WTC11 (cell line): ENCODE measurements around the gene CREB3. TPM values are rescaled to one million over a fixed set of nuclear protein-coding genes. Genes with fewer than 3 reads are reported as not detected.

Experiments used
- ATAC-seq: fragments of 200-7000 bp; cut with Tn5 transposase; 2 replicates; pipeline ENCODE4 v1.10.0; 2021; ENCODE audit warnings: mild to moderate bottlenecking, moderate library complexity
- CTCF ChIA-PET: fragments of 300-600 bp; sonication (Branson Sonifier 250); formaldehyde crosslinking; loops from one replicate; lab custom pipeline; 2021; ENCODE audit warnings: antibody characterized with exemption; lab: Charles Lee
- POLR2A ChIA-PET: fragments of 350-600 bp; sonication (Branson Sonifier 250); formaldehyde crosslinking; loops from one replicate; lab custom pipeline; 2021; ENCODE audit warnings: antibody characterized with exemption; lab: Charles Lee
- DNase-seq: peaks from one replicate; pipeline ENCODE4 v3.0.0; 2021; ENCODE audit warnings: low spot score
- H3K27ac Mint-ChIP-seq: 2 replicates; pipeline ENCODE4 v1.8.0; 2021; ENCODE audit warnings: mixed read lengths
- H3K27me3 Mint-ChIP-seq: 2 replicates; pipeline ENCODE4 v1.8.0; 2021; ENCODE audit warnings: low read depth, mild to moderate bottlenecking, moderate library complexity, mixed read lengths
- H3K36me3 Mint-ChIP-seq: 2 replicates; pipeline ENCODE4 v1.8.0; 2021; ENCODE audit warnings: mixed read lengths
- H3K4me1 Mint-ChIP-seq: 2 replicates; pipeline ENCODE4 v1.8.0; 2022; ENCODE audit warnings: mixed read lengths
- H3K4me3 Mint-ChIP-seq: 2 replicates; pipeline ENCODE4 v1.8.0; 2021; ENCODE audit warnings: mild to moderate bottlenecking, moderate library complexity, mixed read lengths
- H3K9me3 Mint-ChIP-seq: 2 replicates; pipeline ENCODE4 v1.8.0; 2021; ENCODE audit warnings: mixed read lengths
- ATF1 ChIP-seq: sonication (generic); formaldehyde crosslinking; IDR thresholded peaks from 2 replicates; pipeline ENCODE4 v1.8.1; 2023; ENCODE audit warnings: mild to moderate bottlenecking, moderate library complexity, missing genetic modification reagents
- CREB1 ChIP-seq: sonication (generic); formaldehyde crosslinking; IDR thresholded peaks from 2 replicates; pipeline ENCODE4 v1.8.0; 2023; ENCODE audit warnings: mild to moderate bottlenecking, missing genetic modification reagents
- ELF4 ChIP-seq: sonication (generic); formaldehyde crosslinking; IDR thresholded peaks from 2 replicates; pipeline ENCODE4 v1.8.1; 2022; ENCODE audit warnings: low read depth, mild to moderate bottlenecking, moderate library complexity, missing genetic modification reagents
- GRHL2 ChIP-seq: fragments of 250-450 bp; sonication (Bioruptor Pico); IDR thresholded peaks from 2 replicates; pipeline ENCODE4 v1.8.0; 2022; ENCODE audit warnings: mild to moderate bottlenecking, moderate library complexity; ENCODE audit not compliant: insufficient replicate concordance, severe bottlenecking
- JAZF1 ChIP-seq: fragments of 250-450 bp; sonication (Bioruptor Pico); IDR thresholded peaks from 2 replicates; pipeline ENCODE4 v1.9.0; 2021; ENCODE audit warnings: moderate library complexity, mild to moderate bottlenecking, inconsistent platforms
- JUN ChIP-seq: sonication (generic); formaldehyde crosslinking; IDR thresholded peaks from 2 replicates; pipeline ENCODE4 v1.8.0; 2023; ENCODE audit warnings: mild to moderate bottlenecking, missing genetic modification reagents
- KAT7 ChIP-seq: sonication (generic); formaldehyde crosslinking; IDR thresholded peaks from 2 replicates; pipeline ENCODE4 v1.8.1; 2023; ENCODE audit warnings: missing genetic modification reagents, mild to moderate bottlenecking, borderline replicate concordance
- MXD4 ChIP-seq: fragments of 250-450 bp; sonication (Bioruptor Pico); IDR thresholded peaks from 2 replicates; pipeline ENCODE4 v1.8.0; 2021; ENCODE audit warnings: mild to moderate bottlenecking, moderate library complexity, borderline replicate concordance
- MYBL2 ChIP-seq: sonication (generic); formaldehyde crosslinking; IDR thresholded peaks from 2 replicates; pipeline ENCODE4 v1.8.1; 2023; ENCODE audit warnings: mild to moderate bottlenecking, moderate library complexity, missing genetic modification reagents
- NFATC4 ChIP-seq: fragments of 250-450 bp; sonication (Bioruptor Pico); IDR thresholded peaks from 2 replicates; pipeline ENCODE4 v1.9.0; 2021; ENCODE audit warnings: mild to moderate bottlenecking
- NFYB ChIP-seq: sonication (generic); formaldehyde crosslinking; conservative IDR thresholded peaks from 2 replicates; pipeline ENCODE4 v1.8.0; 2022; ENCODE audit warnings: low read depth, missing genetic modification reagents
- SMAD3 ChIP-seq: sonication (generic); formaldehyde crosslinking; IDR thresholded peaks from 2 replicates; pipeline ENCODE4 v1.8.0; 2022; ENCODE audit warnings: missing genetic modification reagents, mild to moderate bottlenecking, borderline replicate concordance
- TEAD1 ChIP-seq: sonication (generic); formaldehyde crosslinking; IDR thresholded peaks from 2 replicates; pipeline ENCODE4 v1.8.0; 2022; ENCODE audit warnings: mild to moderate bottlenecking, missing genetic modification reagents
- ZNF671 ChIP-seq: fragments of 250-450 bp; sonication (Bioruptor Pico); IDR thresholded peaks from 2 replicates; pipeline ENCODE4 v1.8.0; 2021; ENCODE audit warnings: mild to moderate bottlenecking
- total RNA-seq: library from RNA; stranded (reverse); gene quantifications from 3 replicates; pipeline ENCODE4 v1.2.3, GENCODE V29; 2021
- TF ChIP-seq, protein P1 (sequence below): sonication (generic); formaldehyde crosslinking; IDR thresholded peaks from 2 replicates; pipeline ENCODE4 v1.8.0; 2022; ENCODE audit warnings: mild to moderate bottlenecking, missing genetic modification reagents
- TF ChIP-seq, protein P2 (sequence below): fragments of 250-450 bp; sonication (Bioruptor Pico); IDR thresholded peaks from 2 replicates; pipeline ENCODE4 v1.9.0; 2021; ENCODE audit warnings: mild to moderate bottlenecking
- TF ChIP-seq, protein P3 (sequence below): sonication (generic); formaldehyde crosslinking; IDR thresholded peaks from 2 replicates; pipeline ENCODE4 v1.8.1; 2023; ENCODE audit warnings: mild to moderate bottlenecking, missing genetic modification reagents, borderline replicate concordance

CREB3 gene
- total RNA-seq, 1 experiment from 2014 or later: 21.4 TPM

DNA sequence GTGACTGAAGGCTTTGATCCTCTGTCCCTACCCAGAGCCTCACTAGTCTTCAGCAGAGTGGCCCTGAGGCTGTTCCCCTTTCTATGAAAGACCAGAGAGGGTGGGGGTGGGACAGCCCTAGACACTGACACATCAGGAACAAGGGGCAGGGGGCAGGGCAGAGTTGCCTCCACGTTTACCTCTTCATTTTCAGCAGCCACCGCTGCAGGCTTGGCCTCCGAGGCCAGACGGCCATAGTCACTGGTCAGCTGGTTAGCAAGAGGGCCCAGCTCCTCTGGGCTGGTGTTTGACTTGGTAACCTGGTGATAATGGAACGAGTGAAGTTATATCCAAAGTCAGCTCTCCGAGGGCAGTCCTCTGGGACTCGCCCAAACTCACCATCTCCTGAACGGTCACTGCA, 27.1 kb upstream of the CREB3 start:
- DNase-seq: no peak
- Mint-ChIP-seq H3K9me3 (no peaks in the 10 kb centered on the region), H3K27me3 (no peaks in the 10 kb centered on the region), H3K4me1 (no peaks in the 10 kb centered on the region), H3K4me3 (no peak overlapping the region), H3K27ac (no peak overlapping the region), H3K36me3 (peaks cover 67% of the 10 kb centered on the region)
- ChIA-PET POLR2A (interaction anchor here (0.6 kb wide), 1 partner anchor 41 kb away, joined by 3 read pairs; the partner anchor contains the start of gene ARHGEF39), CTCF (interaction anchor here (2.5 kb wide), 1 partner anchor 9 kb away, joined by 14 read pairs; no protein-coding TSS in a partner anchor)
- no peak for ATAC-seq
- TF ChIP-seq MXD4: no peak
- TF ChIP-seq MYBL2: no peak
- no peak for TF ChIP-seq SMAD3 (CRISPR knock-in tag)
- TF ChIP-seq JAZF1: no peak

DNA sequence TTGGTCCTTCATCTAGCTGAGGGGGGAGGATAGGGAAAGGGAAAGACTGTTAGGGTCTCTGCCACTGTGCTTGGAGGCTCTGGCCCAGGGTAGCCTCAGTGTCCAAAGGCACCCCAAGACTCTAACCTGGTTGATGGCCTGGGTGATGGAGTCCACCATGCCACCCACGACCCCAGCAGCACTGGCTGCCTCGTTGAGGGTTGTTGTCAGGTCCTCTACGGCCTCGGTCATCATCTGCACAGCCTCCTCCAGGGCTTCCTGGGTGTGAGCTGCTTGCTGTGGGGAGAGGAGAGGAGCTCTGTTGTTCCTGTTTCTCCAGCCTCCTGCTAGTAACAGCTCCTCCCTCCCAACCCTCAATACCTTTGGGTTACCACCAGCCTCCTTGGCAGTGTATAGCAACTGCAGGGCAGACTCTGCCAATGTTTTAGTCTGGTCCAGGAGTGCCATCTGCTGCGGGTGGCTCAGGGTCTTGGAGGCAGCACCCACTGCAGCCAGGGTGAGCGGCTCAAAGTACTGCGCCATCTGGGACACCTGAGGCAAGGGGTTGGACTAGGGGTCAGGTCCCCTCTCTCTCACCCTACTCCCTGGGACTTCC, 26.5 kb upstream of the CREB3 start:
- TF ChIP-seq GRHL2 (CRISPR knock-in tag) (no peak), ELF4 (CRISPR knock-in tag) (no peak), ZNF671 (CRISPR knock-in tag) (no peak), SMAD3 (CRISPR knock-in tag) (no peak), TEAD1 (CRISPR knock-in tag) (no peak), JUN (no peak), KAT7 (CRISPR knock-in tag) (no peak), NFATC4 (CRISPR knock-in tag) (no peak), MXD4 (no peak), CREB1 (no peak), NFYB (CRISPR knock-in tag) (no peak)
- TF ChIP-seq, protein P1, sequence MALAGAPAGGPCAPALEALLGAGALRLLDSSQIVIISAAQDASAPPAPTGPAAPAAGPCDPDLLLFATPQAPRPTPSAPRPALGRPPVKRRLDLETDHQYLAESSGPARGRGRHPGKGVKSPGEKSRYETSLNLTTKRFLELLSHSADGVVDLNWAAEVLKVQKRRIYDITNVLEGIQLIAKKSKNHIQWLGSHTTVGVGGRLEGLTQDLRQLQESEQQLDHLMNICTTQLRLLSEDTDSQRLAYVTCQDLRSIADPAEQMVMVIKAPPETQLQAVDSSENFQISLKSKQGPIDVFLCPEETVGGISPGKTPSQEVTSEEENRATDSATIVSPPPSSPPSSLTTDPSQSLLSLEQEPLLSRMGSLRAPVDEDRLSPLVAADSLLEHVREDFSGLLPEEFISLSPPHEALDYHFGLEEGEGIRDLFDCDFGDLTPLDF (CRISPR knock-in tag): no peak
- no peak overlapping the region for H3K4me3 Mint-ChIP-seq
- ATAC-seq (no peak), DNase-seq (no peak)
- ChIA-PET POLR2A (no interaction called here), CTCF (interaction anchor here (2.5 kb wide), 1 partner anchor 10 kb away, joined by 14 read pairs; no protein-coding TSS in a partner anchor)
- no peaks in the 10 kb centered on the region for H3K27me3 Mint-ChIP-seq
- H3K36me3 Mint-ChIP-seq: peaks cover 72% of the 10 kb centered on the region
- no peak overlapping the region for H3K27ac Mint-ChIP-seq
- H3K9me3 Mint-ChIP-seq: no peaks in the 10 kb centered on the region
- no peaks in the 10 kb centered on the region for H3K4me1 Mint-ChIP-seq

DNA sequence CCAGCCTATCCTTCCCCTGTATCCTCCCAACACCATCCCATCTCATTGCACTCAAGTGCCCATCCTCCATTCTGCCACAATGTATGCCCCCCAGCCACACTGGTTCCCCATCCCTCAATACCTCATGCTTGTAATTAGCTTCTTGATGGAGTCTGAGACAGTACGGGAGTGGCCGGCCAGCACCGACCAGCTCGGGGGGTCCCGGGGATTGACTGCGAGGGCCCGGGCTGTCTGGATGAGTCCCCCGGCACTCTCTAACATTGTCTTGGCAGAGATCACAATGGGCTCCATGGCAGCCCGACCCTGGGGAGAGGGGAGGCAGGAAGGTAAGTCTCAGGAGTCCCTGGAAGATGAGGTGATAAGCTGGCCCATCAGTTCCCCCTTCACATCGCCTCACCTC, 25.5 kb upstream of the CREB3 start:
- Mint-ChIP-seq H3K27ac (no peak overlapping the region), H3K36me3 (peaks cover 83% of the 10 kb centered on the region), H3K4me3 (no peak overlapping the region), H3K4me1 (no peaks in the 10 kb centered on the region), H3K9me3 (no peaks in the 10 kb centered on the region), H3K27me3 (no peaks in the 10 kb centered on the region)
- ChIA-PET POLR2A (no interaction called here), CTCF (interaction anchor here (1.7 kb wide), 1 partner anchor 10 kb away, joined by 5 read pairs; no protein-coding TSS in a partner anchor)
- TF ChIP-seq, protein P2, sequence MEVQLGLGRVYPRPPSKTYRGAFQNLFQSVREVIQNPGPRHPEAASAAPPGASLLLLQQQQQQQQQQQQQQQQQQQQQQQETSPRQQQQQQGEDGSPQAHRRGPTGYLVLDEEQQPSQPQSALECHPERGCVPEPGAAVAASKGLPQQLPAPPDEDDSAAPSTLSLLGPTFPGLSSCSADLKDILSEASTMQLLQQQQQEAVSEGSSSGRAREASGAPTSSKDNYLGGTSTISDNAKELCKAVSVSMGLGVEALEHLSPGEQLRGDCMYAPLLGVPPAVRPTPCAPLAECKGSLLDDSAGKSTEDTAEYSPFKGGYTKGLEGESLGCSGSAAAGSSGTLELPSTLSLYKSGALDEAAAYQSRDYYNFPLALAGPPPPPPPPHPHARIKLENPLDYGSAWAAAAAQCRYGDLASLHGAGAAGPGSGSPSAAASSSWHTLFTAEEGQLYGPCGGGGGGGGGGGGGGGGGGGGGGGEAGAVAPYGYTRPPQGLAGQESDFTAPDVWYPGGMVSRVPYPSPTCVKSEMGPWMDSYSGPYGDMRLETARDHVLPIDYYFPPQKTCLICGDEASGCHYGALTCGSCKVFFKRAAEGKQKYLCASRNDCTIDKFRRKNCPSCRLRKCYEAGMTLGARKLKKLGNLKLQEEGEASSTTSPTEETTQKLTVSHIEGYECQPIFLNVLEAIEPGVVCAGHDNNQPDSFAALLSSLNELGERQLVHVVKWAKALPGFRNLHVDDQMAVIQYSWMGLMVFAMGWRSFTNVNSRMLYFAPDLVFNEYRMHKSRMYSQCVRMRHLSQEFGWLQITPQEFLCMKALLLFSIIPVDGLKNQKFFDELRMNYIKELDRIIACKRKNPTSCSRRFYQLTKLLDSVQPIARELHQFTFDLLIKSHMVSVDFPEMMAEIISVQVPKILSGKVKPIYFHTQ (CRISPR knock-in tag): no peak
- TF ChIP-seq ATF1 (CRISPR knock-in tag): no peak
- TF ChIP-seq, protein P3, sequence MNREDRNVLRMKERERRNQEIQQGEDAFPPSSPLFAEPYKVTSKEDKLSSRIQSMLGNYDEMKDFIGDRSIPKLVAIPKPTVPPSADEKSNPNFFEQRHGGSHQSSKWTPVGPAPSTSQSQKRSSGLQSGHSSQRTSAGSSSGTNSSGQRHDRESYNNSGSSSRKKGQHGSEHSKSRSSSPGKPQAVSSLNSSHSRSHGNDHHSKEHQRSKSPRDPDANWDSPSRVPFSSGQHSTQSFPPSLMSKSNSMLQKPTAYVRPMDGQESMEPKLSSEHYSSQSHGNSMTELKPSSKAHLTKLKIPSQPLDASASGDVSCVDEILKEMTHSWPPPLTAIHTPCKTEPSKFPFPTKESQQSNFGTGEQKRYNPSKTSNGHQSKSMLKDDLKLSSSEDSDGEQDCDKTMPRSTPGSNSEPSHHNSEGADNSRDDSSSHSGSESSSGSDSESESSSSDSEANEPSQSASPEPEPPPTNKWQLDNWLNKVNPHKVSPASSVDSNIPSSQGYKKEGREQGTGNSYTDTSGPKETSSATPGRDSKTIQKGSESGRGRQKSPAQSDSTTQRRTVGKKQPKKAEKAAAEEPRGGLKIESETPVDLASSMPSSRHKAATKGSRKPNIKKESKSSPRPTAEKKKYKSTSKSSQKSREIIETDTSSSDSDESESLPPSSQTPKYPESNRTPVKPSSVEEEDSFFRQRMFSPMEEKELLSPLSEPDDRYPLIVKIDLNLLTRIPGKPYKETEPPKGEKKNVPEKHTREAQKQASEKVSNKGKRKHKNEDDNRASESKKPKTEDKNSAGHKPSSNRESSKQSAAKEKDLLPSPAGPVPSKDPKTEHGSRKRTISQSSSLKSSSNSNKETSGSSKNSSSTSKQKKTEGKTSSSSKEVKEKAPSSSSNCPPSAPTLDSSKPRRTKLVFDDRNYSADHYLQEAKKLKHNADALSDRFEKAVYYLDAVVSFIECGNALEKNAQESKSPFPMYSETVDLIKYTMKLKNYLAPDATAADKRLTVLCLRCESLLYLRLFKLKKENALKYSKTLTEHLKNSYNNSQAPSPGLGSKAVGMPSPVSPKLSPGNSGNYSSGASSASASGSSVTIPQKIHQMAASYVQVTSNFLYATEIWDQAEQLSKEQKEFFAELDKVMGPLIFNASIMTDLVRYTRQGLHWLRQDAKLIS (CRISPR knock-in tag): no peak
- no peak for ATAC-seq
- no peak for DNase-seq
